ENCODE results near the gene TRIB2.

GRCh38 chr2:12730265-12730664 lies 13.5 kb downstream of the TRIB2 start:
- no peak for TF ChIP-seq CTCF (IDR thresholded peaks at IDR 0.05)
- no peak for TF ChIP-seq POLR2AphosphoS5 (IDR thresholded peaks at IDR 0.05; ENCODE audit: low read depth, low read length)
- no peak for TF ChIP-seq EZH2phosphoT487 (IDR thresholded peaks at IDR 0.05; ENCODE audit: borderline replicate concordance, low read depth)
- TF ChIP-seq REST (IDR thresholded peaks at IDR 0.05; ENCODE audit: low read depth, low read length) = no peak
- TF ChIP-seq ELF1 (IDR thresholded peaks at IDR 0.05) = no peak
